ENCODE measurements around the gene ZNRD2. TPM values are rescaled to one million over a fixed set of nuclear protein-coding genes. Genes with fewer than 3 reads are reported as not detected.

Gene ZNRD2
- total and polyA plus RNA-seq, 2 of the 8 experiments (the other 6 are each of a cell fraction or from before 2014, with no cell fraction given): 53.4 to 125 TPM

- H3K14ac ChIP-seq (ENCODE audit: insufficient read length): no peak overlapping the region
- no peak overlapping the region for H3K23ac ChIP-seq (ENCODE audit: insufficient read length)
- H3K23me2 ChIP-seq (ENCODE audit: low read depth, low read length): peaks cover 6% of the 10 kb centered on the region; the same call in 1 of the 2 replicates
- no peak overlapping the region for H4K8ac ChIP-seq (ENCODE audit: extremely low read depth, insufficient read depth, low read length)
- H3K4ac ChIP-seq (replicated peaks; ENCODE audit: insufficient read length, low read depth, low read length): no peak overlapping the region
- no peak overlapping the region for H2BK12ac ChIP-seq (ENCODE audit: low read depth, low read length)
- no peak overlapping the region for H3K4me2 ChIP-seq (ENCODE audit: insufficient read depth in 1 of 2, low read depth in 2 of 2, low read length in 2 of 2)
- no peaks in the 10 kb centered on the region; a peak in 2 of 7 replicates for H3K27me3 ChIP-seq (replicated peaks in 1 of 4; ENCODE audit: control insufficient read depth in 3 of 4, extremely low read depth in 1 of 4, insufficient read depth in 3 of 4, low read length in 3 of 4)
- H2BK15ac ChIP-seq (ENCODE audit: low read length): no peak overlapping the region
- H2AK5ac ChIP-seq (ENCODE audit: low read depth, low read length): no peak overlapping the region
- no peak overlapping the region for H4K5ac ChIP-seq (ENCODE audit: insufficient read length, low read depth, low read length)
- peaks cover 0 to 5% of the 10 kb centered on the region in 2 experiments; a peak in 1 of 4 replicates for H3K79me2 ChIP-seq (ENCODE audit: control insufficient read depth in 1 of 2, insufficient read depth in 2 of 2, low read length in 2 of 2)
- H4K20me1 ChIP-seq (replicated peaks in 1 of 2; ENCODE audit: control insufficient read depth in 1 of 2, insufficient read depth in 2 of 2, low read length in 2 of 2): peaks cover 0 to 5% of the 10 kb centered on the region in 2 experiments
- no peak overlapping the region for H3K18ac ChIP-seq (ENCODE audit: extremely low read depth, low read length)
- no peak overlapping the region for H3K56ac ChIP-seq (replicated peaks; ENCODE audit: insufficient read length, low read depth, low read length)
- FAIRE-seq (no peak), DNase-seq (ENCODE audit: low read depth in 1 of 2, low spot score in 2 of 2) (no peak)
- H3K4me3 ChIP-seq (ENCODE audit: extremely low read depth in 1 of 4, insufficient read depth in 2 of 4, low read depth in 3 of 4, low read length in 4 of 4): no peak overlapping the region
- H2BK120ac ChIP-seq (replicated peaks; ENCODE audit: low read depth, low read length): no peak overlapping the region
- peaks cover 2% of the 10 kb centered on the region; the same call in 1 of the 2 replicates for H3K79me1 ChIP-seq (ENCODE audit: low read depth, low read length)
- H2AFZ ChIP-seq (ENCODE audit: low read length): no peak overlapping the region
- no peaks in the 10 kb centered on the region for H3K36me3 ChIP-seq (ENCODE audit: control insufficient read depth in 2 of 4, insufficient read depth in 4 of 4, low read length in 3 of 4)
- H4K91ac ChIP-seq (replicated peaks; ENCODE audit: insufficient read length, low read length): no peak overlapping the region
- CTCF ChIA-PET (ENCODE audit: partially characterized antibody): interaction anchor here (0.6 to 16.3 kb wide), 7 partner anchors 10 to 83 kb away, joined by 3 to 284 read pairs (median 11); partner anchors contain the start of gene EHBP1L1
- 87% methylated on average over 7 of the region's 7 CpGs; no CpG with 5 or more reads in 1 of the 2 experiments for WGBS, 2 experiments (ENCODE audit: extremely low coverage in 1 of 2, insufficient coverage in 1 of 2, insufficient read length in 1 of 2, insufficient replicate concordance in 2 of 2, low coverage in 1 of 2, low lambda C conversion rate in 2 of 2, missing lambda C conversion rate in 1 of 2)
- no peak overlapping the region for H2BK20ac ChIP-seq (ENCODE audit: low read length)
- H3K27ac ChIP-seq (ENCODE audit: low read depth, low read length): no peak overlapping the region
- no peak for TF ChIP-seq SP1 (IDR thresholded peaks at IDR 0.05; ENCODE audit: low read depth, low read length)
- no peak for TF ChIP-seq CBX8 (IDR thresholded peaks at IDR 0.05; ENCODE audit: borderline replicate concordance, low read depth, low read length)
- H3K9ac ChIP-seq (replicated peaks in 1 of 4; ENCODE audit: extremely low read depth in 1 of 4, low read depth in 3 of 4, low read length in 3 of 4): no peak overlapping the region
- H2BK5ac ChIP-seq (ENCODE audit: low read depth, low read length): no peak overlapping the region
- POLR2A ChIA-PET (ENCODE audit: partially characterized antibody): interaction anchor here (0.8 to 1.5 kb wide), 2 partner anchors 9 to 19 kb away, joined by 3 to 4 read pairs; no protein-coding TSS in a partner anchor
- peaks cover 0 to 11% (median 7%) of the 10 kb centered on the region in 4 experiments; a peak in 6 of 7 replicates for H3K4me1 ChIP-seq (replicated peaks in 1 of 4; ENCODE audit: control insufficient read depth in 3 of 4, insufficient read depth in 4 of 4, low read length in 3 of 4)
- no peaks in the 10 kb centered on the region for H3K9me3 ChIP-seq (ENCODE audit: insufficient read depth in 2 of 2, low read depth in 1 of 2, low read length in 1 of 2)
Observed at GRCh38 chr11:65565624-65566453, 4.4 kb upstream of the ZNRD2 start.
